GM19240 (cell line): ENCODE data around the gene TUBGCP5.

Source experiments
- DNase-seq: peaks from one replicate; pipeline ENCODE4 v3.0.0; 2011; ENCODE audit warnings: low spot score; ENCODE audit not compliant: insufficient read length

The TUBGCP5 gene

GRCh38 chr15:22954798-22955543 lies 84.4 kb downstream of the TUBGCP5 start:
- no peak for DNase-seq

GRCh38 chr15:22954326-22954725 lies 85.0 kb downstream of the TUBGCP5 start:
- no peak for DNase-seq

- no peak for DNase-seq
These were observed 86.4 kb downstream of the TUBGCP5 start for GRCh38 chr15:22952796-22953579.

DNA sequence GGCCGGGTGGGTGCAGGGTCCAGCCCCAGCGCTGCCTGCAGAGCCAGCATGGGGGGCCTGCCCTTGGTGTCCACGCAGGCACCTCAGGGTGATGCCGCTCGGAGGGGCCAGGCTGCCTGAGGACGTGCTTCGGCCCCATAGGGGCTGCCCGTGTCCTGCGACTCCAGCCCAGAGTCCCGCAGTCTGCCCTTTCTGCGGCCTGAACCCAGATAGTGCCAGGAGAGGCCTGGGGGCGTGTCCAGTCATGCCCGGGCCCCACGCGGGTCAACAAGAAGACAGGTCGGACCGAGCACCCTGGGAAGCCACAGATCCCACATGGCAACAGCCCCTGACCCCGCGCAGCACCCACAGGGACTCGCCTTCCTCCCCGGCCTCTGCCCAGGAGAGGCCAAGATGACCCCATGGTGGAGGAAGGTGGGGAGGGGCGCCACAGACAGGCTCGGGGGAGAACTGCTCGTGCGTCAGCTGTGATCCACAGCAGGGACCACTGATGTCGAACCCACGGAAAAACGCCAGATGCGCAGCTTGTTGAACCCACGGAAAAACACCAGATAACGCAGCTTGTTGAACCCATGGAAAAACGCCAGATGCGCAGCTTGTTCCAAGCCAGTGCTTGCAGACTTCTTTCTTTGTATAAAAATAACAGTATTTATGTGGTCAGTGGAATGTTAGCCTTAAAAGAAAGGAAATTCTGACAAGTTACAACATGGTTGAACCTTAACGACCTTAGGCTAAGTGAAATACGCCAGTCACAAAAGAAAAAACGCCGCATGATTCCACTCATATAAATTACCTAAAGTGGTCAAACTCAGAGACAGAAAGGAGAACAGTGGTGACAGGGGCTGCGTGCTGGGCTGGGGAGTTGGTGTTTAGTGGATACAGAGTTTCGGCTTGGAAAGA lies 87.7 kb downstream of the TUBGCP5 start:
- no peak for DNase-seq

DNA sequence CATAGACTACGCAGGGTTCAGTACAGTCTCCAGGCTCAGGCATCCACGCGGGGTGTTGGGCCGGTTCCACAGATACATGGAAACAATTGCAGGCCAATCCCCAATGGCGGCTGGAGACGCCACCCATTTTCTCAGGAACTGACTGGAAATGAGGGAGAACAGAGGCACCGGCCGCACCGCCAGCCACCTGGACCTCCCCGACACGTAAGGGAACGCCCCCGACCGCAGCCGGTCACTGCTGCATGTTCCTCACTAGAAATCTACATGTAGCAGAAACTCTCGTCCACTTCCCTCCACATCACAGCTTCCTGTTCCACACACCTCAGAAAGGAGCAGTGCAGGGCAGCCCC lies 88.4 kb downstream of the TUBGCP5 start:
- DNase-seq, result no peak

DNA sequence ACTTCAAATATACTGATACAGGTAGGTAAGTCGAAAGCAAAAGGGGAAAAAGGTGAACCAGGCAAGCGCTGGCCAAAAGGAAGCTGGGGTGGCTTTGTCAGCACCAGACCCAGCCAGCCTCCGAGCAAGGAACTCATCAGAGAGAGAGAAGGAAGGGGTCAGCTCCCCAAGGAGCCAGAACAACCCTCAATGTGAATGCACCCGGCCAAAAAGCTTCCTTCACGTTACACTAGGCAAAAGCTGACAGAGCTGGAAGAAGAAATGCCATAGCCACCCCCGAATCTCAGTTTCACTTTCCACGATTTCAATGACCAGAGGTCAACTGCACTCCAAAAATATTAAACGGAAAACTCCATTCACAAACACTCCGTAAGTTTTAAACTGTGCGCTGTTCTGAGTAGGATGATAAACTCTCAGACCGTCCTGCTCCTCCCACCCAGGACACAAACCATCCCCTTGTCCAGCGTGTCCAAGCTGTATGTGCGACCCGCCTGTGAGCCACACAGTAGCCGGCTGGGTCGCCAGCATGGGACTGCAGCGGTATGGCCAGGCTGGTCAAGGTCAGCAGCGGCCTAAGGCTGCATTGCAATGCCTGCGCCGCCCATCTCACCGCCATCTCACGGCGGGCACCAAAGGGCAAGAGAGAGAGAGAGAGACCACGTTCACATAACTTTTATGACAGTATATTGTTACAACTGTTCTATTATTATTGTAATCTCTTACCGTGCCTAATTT lies 88.9 kb downstream of the TUBGCP5 start:
- DNase-seq, result no peak
